HG02610 (cell line): Measurements from ENCODE around the gene CIZ1.

Experiments used
- ATAC-seq: cut with Tn5 transposase; IDR thresholded peaks from one replicate; pipeline ENCODE4 v1.9.1; 2021; ENCODE audit warnings: mild to moderate bottlenecking, moderate library complexity; ENCODE audit not compliant: unreplicated experiment

Gene CIZ1

GRCh38 chr9:128163523-128164306 is 27.7 kb downstream of the CIZ1 start:
- no peak for ATAC-seq

- no peak for ATAC-seq
Measured at GRCh38 chr9:128163027-128163515, 28.3 kb downstream of the CIZ1 start.

- no peak for ATAC-seq
Measured at GRCh38 chr9:128162215-128163026, 29.0 kb downstream of the CIZ1 start.

- ATAC-seq: no peak
Measured at GRCh38 chr9:128161215-128161902, 30.0 kb downstream of the CIZ1 start.

GRCh38 chr9:128160603-128160987 is 30.8 kb downstream of the CIZ1 start:
- peak; percentile 2 for ATAC-seq

GRCh38 chr9:128159784-128160602 is 31.4 kb downstream of the CIZ1 start, which contains the start of gene BBLN:
TSS of gene BBLN (plus strand) at chr9:128160265. CDS start at chr9:128160408, 143 bp downstream.
- ATAC-seq: peak; percentile 68

GRCh38 chr9:128159522-128159783 is 31.9 kb downstream of the CIZ1 start:
- peak; percentile 21 for ATAC-seq

- no peak for ATAC-seq
Measured at GRCh38 chr9:128155736-128156500, 35.5 kb downstream of the CIZ1 start.

- no peak for ATAC-seq
Measured at GRCh38 chr9:128153947-128154695, 37.3 kb downstream of the CIZ1 start.

GRCh38 chr9:128153060-128153946 is 38.1 kb downstream of the CIZ1 start:
- no peak for ATAC-seq

GRCh38 chr9:128152133-128153059 is 39.0 kb downstream of the CIZ1 start:
- no peak for ATAC-seq

- no peak for ATAC-seq
Measured at GRCh38 chr9:128151309-128152132, 39.9 kb downstream of the CIZ1 start.

GRCh38 chr9:128150594-128151308 is 40.6 kb downstream of the CIZ1 start:
- ATAC-seq: no peak

- ATAC-seq: no peak
Measured at GRCh38 chr9:128149951-128150593, 41.3 kb downstream of the CIZ1 start.
